GM19452 (cell line): ENCODE results near the gene FALEC.
A peak's percentile ranks its signal among the peaks of the same experiment; 100 is the strongest.
"Not testable (repeated sequence)": the region's sequence is repeated elsewhere in the genome, so short reads cannot be mapped to it uniquely, and the experiment has no call there.

Source experiments
- ATAC-seq: cut with Tn5 transposase; IDR thresholded peaks from one replicate; pipeline ENCODE4 v1.9.1; 2021; ENCODE audit not compliant: unreplicated experiment

Gene FALEC

GRCh38 chr1:150573648-150574071, 58.1 kb downstream of the FALEC start:
- ATAC-seq: not testable (repeated sequence)

- no peak for ATAC-seq
Measured at GRCh38 chr1:150574260-150575071, 58.9 kb downstream of the FALEC start.

GRCh38 chr1:150575072-150575489, 59.5 kb downstream of the FALEC start:
- ATAC-seq: no peak

- no peak for ATAC-seq
Measured at GRCh38 chr1:150575518-150576366, 60.2 kb downstream of the FALEC start.

GRCh38 chr1:150576367-150576711, 60.8 kb downstream of the FALEC start:
- no peak for ATAC-seq

GRCh38 chr1:150576794-150577556, 61.4 kb downstream of the FALEC start:
- ATAC-seq: no peak

GRCh38 chr1:150577557-150578271, 62.2 kb downstream of the FALEC start:
- no peak for ATAC-seq

- no peak for ATAC-seq
Measured at GRCh38 chr1:150578272-150579109, 62.9 kb downstream of the FALEC start.

- peak; percentile 83 for ATAC-seq
Measured at GRCh38 chr1:150579110-150579944, 63.8 kb downstream of the FALEC start, which contains the start of gene MCL1. Gene MCL1 (minus strand): TSS chr1:150579610. CDS start chr1:150579530, 80 bp downstream.

- ATAC-seq: no peak
Measured at GRCh38 chr1:150579945-150580642, 64.5 kb downstream of the FALEC start.

GRCh38 chr1:150580966-150581365, 65.4 kb downstream of the FALEC start:
- not testable (repeated sequence) for ATAC-seq

- ATAC-seq: not testable (repeated sequence)
Measured at GRCh38 chr1:150581437-150581836, 65.9 kb downstream of the FALEC start.

GRCh38 chr1:150581962-150582361, 66.4 kb downstream of the FALEC start:
- ATAC-seq: not testable (repeated sequence)

GRCh38 chr1:150582371-150582770, 66.8 kb downstream of the FALEC start:
- ATAC-seq: no peak
